HepG2 (cell line): Measurements from ENCODE around the gene PRSS8. TPM values are rescaled to one million over a fixed set of nuclear protein-coding genes. Genes with fewer than 3 reads are reported as not detected.

Source experiments
- ARID2 ChIP-seq: sonication (generic); formaldehyde crosslinking; IDR thresholded peaks from 2 replicates; pipeline ENCODE4 v1.8.1; 2022; ENCODE audit warnings: mild to moderate bottlenecking, missing genetic modification reagents, borderline replicate concordance
- CBX2 ChIP-seq, 2 experiments: fragments of 200-600 bp in 1 of 2; sonication (generic); formaldehyde crosslinking in 1 of 2; IDR thresholded peaks; 2 replicates each; pipeline versions ENCODE4 v1.7.0 to v1.8.1; 2018 to 2022; ENCODE audit warnings: low read depth in 2 of 2, low read length in 1 of 2, mild to moderate bottlenecking in 1 of 2, missing genetic modification reagents in 1 of 2
- DMAP1 ChIP-seq: IDR thresholded peaks from 2 replicates; pipeline ENCODE4 v1.6.1; 2016
- FOXJ3 ChIP-seq: sonication (generic); formaldehyde crosslinking; IDR thresholded peaks from 2 replicates; pipeline ENCODE4 v1.4.0; 2020; ENCODE audit warnings: missing genetic modification reagents, mild to moderate bottlenecking, borderline replicate concordance
- GLMP ChIP-seq: sonication (generic); formaldehyde crosslinking; IDR thresholded peaks from 2 replicates; pipeline ENCODE4 v1.9.0; 2021; ENCODE audit warnings: missing genetic modification reagents, mild to moderate bottlenecking, borderline replicate concordance
- GRHL1 ChIP-seq: sonication (generic); formaldehyde crosslinking; conservative IDR thresholded peaks from 2 replicates; pipeline ENCODE4 v1.8.0; 2022; ENCODE audit warnings: missing genetic modification reagents
- HDAC2 ChIP-seq: sonication (generic); formaldehyde crosslinking; IDR thresholded peaks from 2 replicates; pipeline ENCODE4 v1.4.0; 2020; ENCODE audit warnings: missing genetic modification reagents
- KLF13 ChIP-seq: sonication (generic); formaldehyde crosslinking; IDR thresholded peaks from 2 replicates; pipeline ENCODE4 v1.4.0; 2020; ENCODE audit warnings: mild to moderate bottlenecking, missing genetic modification reagents
- MAZ ChIP-seq, 2 experiments: sonication (generic) in 1 of 2; formaldehyde crosslinking in 1 of 2; IDR thresholded peaks; 2 replicates each; pipeline versions ENCODE4 v1.5.0 to v1.6.1; 2012 to 2020; ENCODE audit warnings: low read depth in 2 of 2, mild to moderate bottlenecking in 2 of 2, borderline replicate concordance in 1 of 2, improper control_type of control experiment in 1 of 2, low read length in 1 of 2, missing genetic modification reagents in 1 of 2, moderate library complexity in 1 of 2
- MXD4 ChIP-seq: IDR thresholded peaks from 2 replicates; pipeline ENCODE4 v1.6.1; 2016; ENCODE audit warnings: mild to moderate bottlenecking, missing biosample characterization, missing genetic modification reagents
- NFYB ChIP-seq: sonication (generic); formaldehyde crosslinking; IDR thresholded peaks from 2 replicates; pipeline ENCODE4 v1.4.0; 2020; ENCODE audit warnings: missing genetic modification reagents
- NRL ChIP-seq: sonication (generic); formaldehyde crosslinking; IDR thresholded peaks from 2 replicates; pipeline ENCODE4 v1.5.0; 2020; ENCODE audit warnings: missing genetic modification reagents, mild to moderate bottlenecking, moderate library complexity, borderline replicate concordance
- PRDM15 ChIP-seq: sonication (generic); formaldehyde crosslinking; IDR thresholded peaks from 2 replicates; pipeline ENCODE4 v1.4.0; 2020; ENCODE audit warnings: missing genetic modification reagents
- SIX1 ChIP-seq: sonication (generic); formaldehyde crosslinking; IDR thresholded peaks from 2 replicates; pipeline ENCODE4 v1.4.0; 2020; ENCODE audit warnings: missing genetic modification reagents, borderline replicate concordance
- SSRP1 ChIP-seq: IDR thresholded peaks from 2 replicates; pipeline ENCODE4 v1.6.1; 2016; ENCODE audit warnings: control low read depth
- ZBTB14 ChIP-seq: sonication (generic); formaldehyde crosslinking; IDR thresholded peaks from 2 replicates; pipeline ENCODE4 v1.4.0; 2020; ENCODE audit warnings: missing genetic modification reagents
- ZNF441 ChIP-seq: sonication (generic); formaldehyde crosslinking; IDR thresholded peaks from 2 replicates; pipeline ENCODE4 v1.7.0; 2021; ENCODE audit warnings: missing genetic modification reagents, borderline replicate concordance
- ZNF691 ChIP-seq: sonication (generic); formaldehyde crosslinking; IDR thresholded peaks from 2 replicates; pipeline ENCODE4 v1.4.0; 2020; ENCODE audit warnings: missing genetic modification reagents, low read depth, mild to moderate bottlenecking, borderline replicate concordance
- polyA plus RNA-seq, 8 experiments: library from polyadenylated mRNA; depleted of rRNA in 3 of 8; stranded (reverse) in 7 of 8; unstranded in 1 of 8; fragments of >200 nt; fragmentation: Illumina TruSeq in 4 of 8; extraction: Trizol in 4 of 8; gene quantifications; 2 replicates each; pipeline versions ENCODE4 v1.2.1 to v1.2.3, GENCODE V29; 2011 to 2016; ENCODE audit warnings: low read depth in 4 of 8, missing spikeins in 1 of 8, mixed read lengths in 1 of 8; ENCODE audit not compliant: insufficient read depth in 1 of 8
- total RNA-seq, 5 experiments: library from RNA; depleted of rRNA; stranded (reverse); fragments of >200 nt; fragmentation: Illumina TruSeq; extraction: Trizol; gene quantifications; 2 replicates each; pipeline ENCODE4 v1.2.3, GENCODE V29; 2016; ENCODE audit warnings: low read depth in 1 of 5

Gene PRSS8
- total and polyA plus RNA-seq, 2 of the 13 experiments (the other 11 are each of a cell fraction or from before 2014, with no cell fraction given) = 2.6 to 7.2 TPM

- TF ChIP-seq ZBTB14 (CRISPR knock-in tag) (0 out of 2 replicates have a peak, but pooled peaks have one; percentile 14), HDAC2 (CRISPR knock-in tag) (0 out of 2 replicates have a peak, but pooled peaks have one; percentile 27), FOXJ3 (CRISPR knock-in tag) (no peak), CBX2 (IDR thresholded peaks at IDR 0.05; ENCODE audit: low read depth, low read length) (no peak), CBX2 (CRISPR knock-in tag; IDR thresholded peaks at IDR 0.05; ENCODE audit: low read depth) (no peak), GRHL1 (CRISPR knock-in tag) (no peak), SIX1 (CRISPR knock-in tag) (no peak), NFYB (CRISPR knock-in tag) (no peak), DMAP1 (CRISPR knock-in tag) (peak; percentile 43; the same call in 1 of the 2 replicates), MAZ (IDR thresholded peaks at IDR 0.05; ENCODE audit: borderline replicate concordance, low read depth, low read length) (no peak), MAZ (CRISPR knock-in tag; IDR thresholded peaks at IDR 0.05; ENCODE audit: low read depth) (peak; percentile 52; the same call in 1 of the 2 replicates), KLF13 (CRISPR knock-in tag) (no peak), ARID2 (CRISPR knock-in tag) (no peak), MXD4 (0 out of 2 replicates have a peak, but pooled peaks have one; percentile 58), PRDM15 (CRISPR knock-in tag) (no peak), ZNF441 (CRISPR knock-in tag) (peak; percentile 78; the same call in 1 of the 2 replicates), ZNF691 (CRISPR knock-in tag) (peak; percentile 12; the same call in 1 of the 2 replicates), SSRP1 (no peak), GLMP (CRISPR knock-in tag) (no peak), NRL (0 out of 2 replicates have a peak, but pooled peaks have one; percentile 74)
These were observed 3.4 kb upstream of the PRSS8 start (continued) for GRCh38 chr16:31138621-31139578.
